GM08714 (cell line): Measurements from ENCODE around the gene CYP2D6.
"Not testable (repeated sequence)": the region's sequence is repeated elsewhere in the genome, so short reads cannot be mapped to it uniquely, and the experiment has no call there.

Source experiments
- H3K4me3 ChIP-seq: fragments of 200-500 bp; sonication (Bioruptor generic); 2 replicates; pipeline ENCODE4 v1.5.1; 2014; ENCODE audit warnings: mild to moderate bottlenecking, low read length, inconsistent platforms
- ZNF274 ChIP-seq: IDR thresholded peaks from 2 replicates; pipeline ENCODE4 v1.6.1; 2012; ENCODE audit warnings: mild to moderate bottlenecking, low read depth, low read length

CYP2D6 gene

DNA sequence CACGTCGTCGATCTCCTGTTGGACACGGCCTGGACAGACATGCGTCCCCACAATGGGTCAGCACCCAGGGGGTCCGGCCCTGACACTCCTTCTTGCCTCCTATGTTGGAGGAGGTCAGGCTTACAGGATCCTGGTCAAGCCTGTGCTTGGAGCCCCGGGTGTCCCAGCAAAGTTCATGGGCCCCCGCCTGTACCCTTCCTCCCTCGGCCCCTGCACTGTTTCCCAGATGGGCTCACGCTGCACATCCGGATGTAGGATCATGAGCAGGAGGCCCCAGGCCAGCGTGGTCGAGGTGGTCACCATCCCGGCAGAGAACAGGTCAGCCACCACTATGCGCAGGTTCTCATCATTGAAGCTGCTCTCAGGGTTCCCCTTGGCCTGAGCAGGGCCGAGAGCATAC is 3.0 kb downstream of the CYP2D6 start:
- TF ChIP-seq ZNF274 = no peak
- no peak overlapping the region for H3K4me3 ChIP-seq

DNA sequence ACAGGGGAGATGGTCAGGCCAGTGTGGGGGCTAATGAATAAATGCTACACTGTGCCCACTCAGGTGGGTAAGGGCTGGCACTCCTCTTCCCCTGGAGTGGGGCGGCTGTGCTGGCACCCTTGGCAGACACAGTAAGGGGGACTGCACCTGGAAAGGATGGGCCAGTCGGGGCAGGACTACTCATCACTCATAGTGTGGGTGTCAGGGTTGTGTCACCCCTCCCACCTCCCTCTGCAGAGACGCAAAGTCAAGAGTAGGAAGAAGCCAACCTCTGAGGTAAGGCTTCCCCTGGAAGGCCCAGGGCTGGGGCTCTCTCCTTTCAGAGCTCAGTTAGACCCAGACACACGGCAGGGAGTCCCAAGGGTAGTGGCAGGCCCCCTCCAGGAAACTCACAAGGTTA is 7.1 kb downstream of the CYP2D6 start:
- not testable (repeated sequence) for H3K4me3 ChIP-seq

DNA sequence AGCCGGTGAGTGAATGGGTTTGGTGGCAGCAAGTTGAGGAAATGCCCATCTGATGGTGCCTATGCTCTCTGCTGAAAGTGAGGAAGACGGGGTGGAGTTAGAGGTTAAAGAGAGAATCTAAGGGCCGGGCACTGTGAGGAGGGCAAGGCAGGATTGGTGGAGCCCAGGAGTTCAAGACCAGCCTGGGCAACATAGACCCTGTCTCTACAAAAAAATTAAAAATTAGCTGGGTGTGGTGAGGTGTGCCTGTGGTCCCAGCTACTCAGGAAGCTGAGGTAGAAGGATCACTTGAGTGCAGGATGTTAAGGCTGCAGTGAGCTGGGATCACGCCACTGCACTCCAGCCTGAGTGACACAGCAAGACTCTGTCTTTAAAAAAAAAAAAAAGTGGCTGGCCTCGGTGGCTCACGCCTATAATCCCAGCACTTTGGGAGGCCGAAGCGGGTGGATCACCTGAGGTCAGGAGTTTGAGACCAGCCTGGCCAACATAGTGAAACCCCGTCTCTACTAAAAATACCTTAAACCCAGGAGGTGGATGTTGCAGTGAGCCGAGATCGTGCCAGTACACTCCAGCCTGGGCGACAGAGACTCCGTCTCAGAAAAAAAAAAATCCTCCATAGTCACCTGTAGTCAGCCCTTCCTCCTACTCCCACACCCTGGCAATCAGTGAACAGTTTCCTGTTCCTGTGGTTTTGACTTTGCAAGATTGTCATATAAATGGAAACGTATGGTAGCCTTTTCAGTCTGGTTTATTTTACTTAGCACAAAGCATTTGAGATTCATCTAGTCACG is 10.2 kb downstream of the CYP2D6 start:
- H3K4me3 ChIP-seq = peak overlapping the region; percentile 19; the same call in 1 of the 2 replicates

DNA sequence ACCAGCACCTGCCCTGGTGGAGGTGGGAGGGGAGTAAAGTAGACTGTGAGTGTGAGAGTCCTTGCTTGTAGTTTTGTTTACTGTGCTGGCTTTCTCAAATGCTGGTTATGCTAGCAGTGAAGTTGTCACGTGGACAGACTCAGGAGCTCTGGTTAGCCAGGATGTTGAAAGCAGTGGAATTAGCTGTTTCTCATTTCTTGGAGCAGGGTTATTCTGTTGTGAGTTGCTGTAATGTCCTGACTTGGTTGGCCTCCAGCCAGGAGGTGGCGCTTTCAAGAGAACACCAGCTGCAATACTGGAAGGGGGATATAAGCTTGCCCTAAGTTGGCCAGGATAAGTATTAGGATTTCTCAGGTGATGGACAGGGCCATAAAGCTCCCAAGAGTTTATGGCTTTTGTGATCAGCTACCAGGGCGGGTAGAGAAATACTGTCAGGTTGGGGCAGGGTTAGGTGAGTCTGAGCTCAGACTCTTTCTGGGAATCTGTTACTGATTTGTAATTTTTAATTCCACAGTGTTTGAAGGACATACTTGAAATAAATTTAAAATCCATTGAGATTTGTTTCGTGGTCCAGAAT is 13.7 kb downstream of the CYP2D6 start:
- no peak overlapping the region for H3K4me3 ChIP-seq
- no peak for TF ChIP-seq ZNF274

DNA sequence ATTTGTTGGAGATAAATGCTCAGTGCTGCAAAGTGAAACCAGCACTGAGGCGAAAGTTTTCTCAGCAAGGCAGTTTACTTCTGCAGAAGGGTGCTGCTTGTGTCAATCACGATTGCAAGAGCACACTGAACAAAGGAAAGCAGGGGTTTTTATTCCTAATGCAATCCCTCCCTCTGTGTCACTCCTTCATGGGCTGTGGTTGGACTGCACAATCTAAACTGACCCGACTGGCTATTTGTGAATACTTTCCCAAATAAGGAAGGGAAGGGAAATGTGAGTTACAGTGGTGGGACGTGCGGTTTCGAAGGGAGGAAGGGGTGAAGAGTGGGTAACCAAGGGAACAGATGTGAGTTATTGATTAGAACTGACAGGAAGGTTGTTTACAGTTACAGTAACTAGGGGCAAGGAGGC is 15.2 kb downstream of the CYP2D6 start:
- H3K4me3 ChIP-seq = not testable (repeated sequence)

DNA sequence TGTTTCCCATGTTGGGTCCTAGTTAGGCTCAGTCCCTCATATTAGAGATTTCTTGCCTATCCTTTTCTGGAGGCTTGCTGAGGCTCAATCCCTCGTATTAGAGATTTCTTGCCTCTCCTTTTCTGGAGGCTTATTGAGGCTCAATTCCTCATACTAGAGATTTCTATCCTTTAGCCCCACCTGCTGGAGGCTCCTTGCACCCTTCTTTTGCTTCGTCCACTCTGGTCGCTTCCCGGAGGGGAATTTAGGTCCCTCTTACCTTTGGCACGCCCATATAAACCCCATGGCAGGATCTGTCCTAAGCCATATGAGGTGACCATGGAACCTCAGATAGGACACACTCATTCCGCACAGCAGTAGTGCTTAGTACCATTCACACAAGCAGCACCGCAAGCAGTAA is 15.9 kb downstream of the CYP2D6 start:
- H3K4me3 ChIP-seq = no peak overlapping the region
- no peak for TF ChIP-seq ZNF274

DNA sequence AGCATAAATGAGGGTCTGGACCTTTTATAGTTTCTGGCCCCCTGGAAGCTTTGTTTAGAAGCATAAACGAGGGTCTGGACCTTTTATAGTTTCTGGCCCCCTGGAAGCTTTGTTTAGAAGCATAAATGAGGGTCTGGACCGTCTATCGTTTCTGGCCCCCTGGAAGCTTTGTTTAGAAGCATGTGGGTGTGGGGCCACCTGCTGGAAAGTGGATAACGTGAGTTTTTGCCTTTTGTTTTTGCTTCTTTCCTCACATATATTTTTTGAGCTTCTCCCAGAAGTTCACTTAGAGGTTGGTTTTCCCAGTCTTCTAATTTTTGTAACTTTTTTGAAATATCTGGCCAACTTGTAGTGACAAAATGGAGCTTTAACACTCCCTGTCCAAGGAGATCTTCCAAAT is 17.8 kb downstream of the CYP2D6 start:
- H3K4me3 ChIP-seq = not testable (repeated sequence)

DNA sequence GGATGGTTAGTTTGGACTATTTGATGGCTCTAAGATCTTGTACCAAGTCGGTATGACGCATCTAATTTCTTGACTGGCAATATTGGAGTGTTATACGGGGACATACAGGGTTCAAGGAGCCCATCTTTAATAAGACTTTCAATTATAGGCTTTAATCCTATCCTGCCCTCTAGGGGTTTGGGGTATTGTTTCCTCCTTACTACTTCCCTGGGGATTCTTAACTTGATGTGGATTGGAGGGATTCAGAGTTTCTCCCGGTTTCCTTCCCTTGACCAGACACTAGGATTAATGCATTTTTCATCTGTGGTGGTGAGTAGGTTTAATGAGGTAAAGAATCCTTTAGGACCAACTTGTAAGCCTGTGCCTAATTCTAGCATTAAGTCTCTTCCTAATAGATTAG is 18.8 kb downstream of the CYP2D6 start:
- TF ChIP-seq ZNF274 = no peak
- H3K4me3 ChIP-seq = no peak overlapping the region

DNA sequence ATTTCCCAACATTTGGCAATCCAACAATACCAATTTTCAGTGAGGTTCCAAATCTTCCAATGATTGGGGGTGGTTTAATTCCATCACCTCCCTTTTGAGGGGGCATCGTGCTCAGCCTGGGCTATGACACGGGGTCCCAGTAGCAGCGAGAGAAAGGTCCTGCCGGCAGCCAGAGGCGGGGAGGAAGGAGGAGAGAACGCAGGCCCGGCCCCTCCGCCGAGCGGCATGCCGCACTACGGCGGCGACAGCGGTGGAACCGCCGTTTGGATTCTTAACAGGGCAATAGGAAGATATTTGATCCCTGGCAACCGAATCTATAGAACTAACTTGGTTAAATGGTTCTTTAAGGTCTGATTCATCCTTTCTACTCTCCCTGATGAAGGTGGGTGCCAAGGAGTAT is 21.8 kb downstream of the CYP2D6 start:
- H3K4me3 ChIP-seq = no peak overlapping the region
- no peak for TF ChIP-seq ZNF274

DNA sequence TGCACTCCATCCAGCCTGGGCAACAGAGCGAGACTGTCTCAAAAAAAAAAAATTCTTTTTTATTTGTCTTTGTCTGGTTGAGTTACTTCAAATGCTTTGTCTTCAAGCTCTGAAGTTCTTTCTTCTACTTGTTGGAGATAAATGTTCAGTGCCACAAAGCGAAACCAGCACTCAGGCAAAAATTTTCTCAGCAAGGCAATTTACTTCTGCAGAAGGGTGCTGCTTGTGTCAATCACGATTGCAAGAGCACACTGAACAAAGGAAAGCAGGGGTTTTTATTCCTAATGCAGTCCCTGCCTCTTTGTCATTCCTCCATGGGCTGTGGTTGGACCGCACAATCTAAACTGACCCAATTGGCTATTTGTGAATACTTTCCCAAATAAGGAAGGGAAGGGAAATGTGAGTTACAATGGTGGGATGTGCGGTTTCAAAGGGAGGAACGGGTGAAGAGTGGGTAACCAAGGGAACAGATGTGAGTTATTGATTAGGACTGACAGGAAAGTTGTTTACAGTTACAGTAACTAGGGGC is 26.2 kb downstream of the CYP2D6 start:
- H3K4me3 ChIP-seq = not testable (repeated sequence)

DNA sequence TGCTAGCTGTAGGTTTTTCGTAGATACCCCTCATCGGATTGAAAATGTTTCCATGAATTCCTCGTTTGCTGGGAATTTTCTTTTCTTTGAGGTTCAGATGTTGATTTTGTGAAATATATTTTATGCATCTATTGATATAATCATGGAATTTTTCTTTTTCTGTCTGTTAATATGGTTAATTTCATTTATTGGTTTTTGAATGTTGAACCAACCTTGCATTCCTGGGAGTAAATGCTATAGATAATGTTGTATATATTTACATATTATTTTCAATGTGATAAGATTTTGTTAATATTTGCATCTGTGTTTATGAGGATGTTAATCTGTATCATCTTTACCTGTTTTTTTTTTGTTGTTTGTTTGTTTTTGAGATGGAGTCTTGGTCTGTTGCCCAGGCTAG is 29.4 kb downstream of the CYP2D6 start:
- no peak for TF ChIP-seq ZNF274

DNA sequence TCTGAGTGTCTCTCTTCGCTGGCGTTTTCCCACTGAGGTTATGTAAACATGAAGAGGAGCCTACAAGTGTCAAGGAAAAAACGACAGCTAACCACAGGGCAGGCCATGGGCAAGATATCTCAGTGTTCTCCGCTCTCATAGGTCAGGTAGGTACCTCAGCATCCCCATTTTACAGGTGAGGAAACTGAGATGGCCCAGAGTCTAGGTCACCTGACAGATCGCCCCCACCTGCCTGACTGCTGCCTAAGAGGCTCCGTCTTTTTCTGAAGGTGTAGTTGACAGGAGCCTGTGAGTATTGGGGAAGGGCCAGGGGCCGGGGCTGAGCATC is 39.2 kb downstream of the CYP2D6 start:
- H3K4me3 ChIP-seq = peak overlapping the region; percentile 69
- TF ChIP-seq ZNF274 = no peak

More for the DNA sequence above, 29.4 kb downstream of the CYP2D6 start:
- H3K4me3 ChIP-seq = no peak overlapping the region

DNA sequence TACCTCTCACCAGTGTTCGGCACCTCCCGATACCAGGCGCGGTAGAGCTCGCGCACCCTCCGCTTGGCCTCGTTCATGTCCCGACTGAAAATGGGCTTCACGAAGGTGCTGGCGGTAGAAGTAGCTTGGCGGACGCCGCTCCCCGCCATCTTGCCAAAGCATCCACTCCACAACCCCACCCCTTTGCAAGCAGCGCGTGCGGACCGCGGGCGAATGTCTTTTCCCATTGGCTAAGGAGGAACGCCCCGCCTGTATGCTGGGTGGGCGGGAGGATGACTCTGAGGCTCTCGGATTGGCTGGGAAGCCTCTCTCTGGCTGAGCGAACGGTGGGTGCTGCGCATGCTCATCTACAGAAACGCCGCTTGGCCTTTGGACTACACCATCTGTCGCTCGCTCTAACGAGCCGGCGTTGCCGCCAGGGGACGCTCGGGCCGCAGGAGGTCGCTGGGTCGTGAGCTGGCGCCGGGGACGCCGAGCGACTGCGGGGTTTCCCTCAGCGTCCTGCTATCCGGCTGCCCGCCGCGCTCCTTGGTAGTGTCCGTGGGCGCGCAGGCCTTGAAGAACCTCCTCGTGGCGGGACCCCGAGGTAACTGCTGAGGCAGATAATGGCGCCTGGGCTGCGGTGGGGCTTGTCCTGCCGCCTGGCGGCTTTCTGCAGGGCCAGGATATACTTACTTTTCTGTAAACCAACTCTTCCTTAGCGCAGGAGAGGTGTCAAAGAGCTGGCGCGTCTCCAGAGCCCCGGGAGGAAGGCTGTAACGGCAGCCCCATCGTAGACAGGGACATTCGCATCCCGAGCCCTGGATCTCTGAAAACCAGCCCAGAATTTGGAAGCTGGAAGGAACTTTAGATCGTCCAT is 39.8 kb downstream of the CYP2D6 start, which contains the start of gene NDUFA6:
Gene NDUFA6, minus strand, starts transcription at position 177 of the 859 bp plus-strand sequence. Its CDS starts 28 bp downstream, at position 149.
- no peak for TF ChIP-seq ZNF274
- peak within 1 kb of the TSS; percentile 85 for H3K4me3 ChIP-seq

DNA sequence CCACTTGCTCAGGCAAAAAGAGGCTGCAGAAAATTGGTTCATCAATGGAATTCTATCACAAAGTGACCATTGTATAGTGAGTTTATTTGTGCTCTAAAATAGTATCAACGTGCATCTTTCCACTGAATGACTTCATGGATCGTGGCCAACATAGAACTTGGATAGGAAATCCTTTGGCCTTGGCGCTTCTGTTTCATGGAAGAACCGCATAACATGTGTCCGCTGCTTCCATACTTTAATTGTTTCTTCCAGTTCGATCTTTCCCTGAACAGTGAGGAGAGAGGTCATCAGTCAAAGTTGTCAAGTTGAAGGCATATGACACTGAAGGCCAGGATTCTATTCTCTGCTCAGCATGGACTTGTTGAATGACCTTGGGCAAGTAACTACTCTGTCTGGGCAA is 44.6 kb downstream of the CYP2D6 start:
- TF ChIP-seq ZNF274 = no peak
- no peak overlapping the region for H3K4me3 ChIP-seq

DNA sequence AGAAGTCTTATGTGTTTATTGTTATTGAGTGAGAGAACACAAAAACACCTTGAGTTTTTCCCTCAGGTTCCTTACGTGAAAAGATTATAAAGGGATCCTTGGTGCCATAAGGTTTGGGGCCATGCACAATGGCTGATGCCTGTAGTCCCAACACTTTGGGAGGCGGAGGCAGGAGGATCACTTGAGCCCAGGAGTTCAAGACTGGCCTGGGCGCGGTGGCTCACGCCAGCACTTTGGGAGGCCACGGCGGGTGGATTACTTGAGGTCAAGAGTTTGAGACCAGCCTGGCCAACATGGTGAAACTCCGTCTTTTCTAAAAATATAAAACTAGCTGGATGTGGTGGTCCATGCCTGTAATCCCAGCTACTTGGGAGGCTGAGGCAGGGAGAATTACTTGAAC is 45.7 kb downstream of the CYP2D6 start:
- H3K4me3 ChIP-seq = no peak overlapping the region
- TF ChIP-seq ZNF274 = no peak
